Caco-2 (cell line): Measurements from ENCODE around the gene SOBP. TPM values are rescaled to one million over a fixed set of nuclear protein-coding genes. Genes with fewer than 3 reads are reported as not detected.

Experiments
- BruUV-seq: library from RNA; stranded (reverse); fragments of 400-500 nt; replicated peaks from 2 replicates; lab custom pipeline; 2021; lab: Mats Ljungman, UMichigan
- CTCF ChIA-PET: fragments of 300-600 bp; sonication (Branson Sonifier 250); formaldehyde crosslinking; loops from one replicate; lab custom pipeline; 2022; ENCODE audit warnings: antibody characterized with exemption; lab: Charles Lee
- POLR2A ChIA-PET: fragments of 300-600 bp; sonication (Branson Sonifier 250); formaldehyde crosslinking; loops from one replicate; lab custom pipeline; 2022; ENCODE audit warnings: antibody characterized with exemption; lab: Charles Lee
- DNase-seq, 2 experiments: peaks; one replicate each; pipeline versions ENCODE4 v3.0.0 to v3.0.0-alpha.2; 2020 to 2022
- H3K27me3 ChIP-seq: replicated peaks from 2 replicates; pipeline ENCODE4 v1.6.0; 2011; ENCODE audit warnings: low read length; ENCODE audit not compliant: control insufficient read depth, insufficient read depth
- H3K36me3 ChIP-seq: 2 replicates; pipeline ENCODE4 v1.5.1; 2011; ENCODE audit warnings: low read length; ENCODE audit not compliant: control insufficient read depth, insufficient read depth
- H3K4me1 ChIP-seq: fragments of 250-450 bp; sonication (Bioruptor Pico); 2 replicates; pipeline ENCODE4 v1.5.1; 2020; ENCODE audit warnings: mild to moderate bottlenecking
- H3K4me3 ChIP-seq: 2 replicates; pipeline ENCODE4 v1.5.1; 2011; ENCODE audit warnings: low read depth, mild to moderate bottlenecking, control low read depth, low read length
- H3K9me3 ChIP-seq: fragments of 250-450 bp; sonication (Bioruptor Pico); 2 replicates; pipeline ENCODE4 v1.5.1; 2020; ENCODE audit warnings: mild to moderate bottlenecking, moderate library complexity
- H3K27ac Mint-ChIP-seq: one replicate; pipeline ENCODE4 v1.8.0; 2022; ENCODE audit warnings: mixed read lengths; ENCODE audit not compliant: unreplicated experiment
- H3K27me3 Mint-ChIP-seq: one replicate; pipeline ENCODE4 v1.8.0; 2022; ENCODE audit warnings: mixed read lengths; ENCODE audit not compliant: insufficient read depth, unreplicated experiment
- H3K36me3 Mint-ChIP-seq: one replicate; pipeline ENCODE4 v1.8.0; 2022; ENCODE audit warnings: mild to moderate bottlenecking, mixed read lengths; ENCODE audit not compliant: insufficient read depth, unreplicated experiment
- H3K4me1 Mint-ChIP-seq: one replicate; pipeline ENCODE4 v1.8.0; 2022; ENCODE audit warnings: low read depth, mixed read lengths; ENCODE audit not compliant: unreplicated experiment
- H3K4me3 Mint-ChIP-seq: one replicate; pipeline ENCODE4 v1.8.0; 2022; ENCODE audit warnings: mild to moderate bottlenecking, moderate library complexity, mixed read lengths; ENCODE audit not compliant: unreplicated experiment
- H3K9me3 Mint-ChIP-seq: one replicate; pipeline ENCODE4 v1.8.0; 2022; ENCODE audit warnings: mixed read lengths; ENCODE audit not compliant: unreplicated experiment
- CTCF ChIP-seq, 2 experiments: fragments of 200-600 bp in 1 of 2; IDR thresholded peaks; 1 replicate in 1 of 2; 2 replicates in 1 of 2; pipeline versions ENCODE4 v1.5.1 to v1.8.0; 2011 to 2022; ENCODE audit warnings: antibody characterized with exemption in 1 of 2, control low read depth in 1 of 2, inconsistent platforms in 1 of 2, low read depth in 1 of 2, low read length in 1 of 2, mild to moderate bottlenecking in 1 of 2, moderate library complexity in 1 of 2; ENCODE audit not compliant: insufficient read depth in 1 of 2, severe bottlenecking in 1 of 2, unreplicated experiment in 1 of 2
- intact Hi-C: fragments of 100-400 bp; cut with micrococcal nuclease; formaldehyde crosslinking; loops from one replicate; pipeline ENCODE4 v1.10.0; 2022; ENCODE audit not compliant: unreplicated experiment
- total RNA-seq: library from RNA; stranded (reverse); gene quantifications from 2 replicates; pipeline ENCODE4 v1.2.3, GENCODE V29; 2022

Gene SOBP
- total RNA-seq, 1 experiment from 2014 or later, result not detected

DNA sequence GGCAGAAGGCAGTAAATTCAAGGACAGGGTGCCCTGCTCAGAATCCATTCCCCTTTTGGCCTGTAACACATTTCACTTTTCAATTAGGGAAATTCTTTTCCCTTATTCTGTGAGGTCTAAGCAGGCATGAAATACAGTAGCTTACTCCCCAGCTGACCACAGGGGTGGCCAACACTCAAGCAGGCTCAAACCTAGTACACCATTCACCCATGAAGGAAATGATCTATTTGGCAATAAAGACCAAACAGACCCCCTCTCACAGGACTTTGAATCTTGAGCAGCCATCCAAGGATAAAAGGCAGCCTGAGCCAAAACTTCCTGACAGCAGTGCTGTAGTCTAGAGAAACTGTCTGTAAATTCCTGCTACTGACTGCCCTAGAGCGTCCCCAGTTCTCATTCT, 48.2 kb upstream of the SOBP start:
- TF ChIP-seq CTCF (IDR thresholded peaks at IDR 0.05; ENCODE audit: insufficient read depth in 1 of 2, low read depth in 1 of 2, low read length in 1 of 2, severe bottlenecking in 1 of 2, unreplicated experiment in 1 of 2), result no peak
- POLR2A ChIA-PET, result no interaction called here
- no TSS peak for BruUV-seq

DNA sequence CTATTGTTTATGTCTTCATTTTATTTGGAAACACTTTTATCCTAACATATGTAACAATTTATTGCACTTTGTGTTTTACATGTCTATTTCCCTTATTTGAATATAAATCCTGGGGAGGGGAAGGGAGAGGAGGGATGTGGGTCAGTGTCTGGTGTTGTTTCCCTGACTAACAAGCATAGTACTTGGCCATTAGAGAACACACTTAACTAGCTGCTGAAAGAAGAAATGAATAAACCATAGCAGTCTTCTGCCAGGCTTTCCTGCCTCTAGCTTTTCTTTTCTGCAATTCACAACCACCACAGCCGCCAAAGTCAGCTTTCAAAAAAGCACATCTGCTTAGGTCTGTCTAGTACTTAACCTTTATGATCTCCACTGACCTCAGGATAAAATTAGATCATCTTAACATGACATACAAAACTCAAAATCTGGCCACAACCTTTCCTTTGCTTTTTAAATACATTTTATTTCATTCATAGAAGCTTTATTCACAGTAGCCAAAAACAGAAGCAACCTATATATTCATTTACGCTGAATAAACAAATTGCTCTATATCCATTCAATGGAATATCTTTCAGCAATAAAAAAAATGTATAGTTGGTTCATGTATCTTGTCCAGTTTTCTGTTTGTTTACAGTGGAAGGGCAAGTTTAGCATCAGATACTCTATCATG, 46.8 kb upstream of the SOBP start:
- Mint-ChIP-seq H3K36me3 (peaks cover under 1% of the 10 kb centered on the region), H3K4me3 (no peak overlapping the region), H3K27ac (no peak overlapping the region), H3K9me3 (peaks cover 14% of the 10 kb centered on the region), H3K27me3 (no peaks in the 10 kb centered on the region), H3K4me1 (no peaks in the 10 kb centered on the region)
- Histone ChIP-seq H3K4me1 (no peaks in the 10 kb centered on the region), H3K4me3 (no peak overlapping the region), H3K36me3 (no peaks in the 10 kb centered on the region), H3K27me3 (no peaks in the 10 kb centered on the region), H3K9me3 (peaks cover 15% of the 10 kb centered on the region)
- no peak for DNase-seq
- intact Hi-C loops, result no loop called here
- ChIA-PET CTCF (interaction anchor here (1.2 kb wide), 1 partner anchor 125 kb away, joined by 3 read pairs; no protein-coding TSS in a partner anchor), POLR2A (no interaction called here)
- BruUV-seq, result no TSS peak
- TF ChIP-seq CTCF (IDR thresholded peaks at IDR 0.05; ENCODE audit: insufficient read depth in 1 of 2, low read depth in 1 of 2, low read length in 1 of 2, severe bottlenecking in 1 of 2, unreplicated experiment in 1 of 2), result no peak

More for the DNA sequence above, 48.2 kb upstream of the SOBP start:
- Mint-ChIP-seq H3K27ac (no peak overlapping the region), H3K4me3 (no peak overlapping the region), H3K4me1 (no peaks in the 10 kb centered on the region), H3K36me3 (no peaks in the 10 kb centered on the region), H3K27me3 (no peaks in the 10 kb centered on the region), H3K9me3 (peaks cover 4% of the 10 kb centered on the region)
- H3K4me3 ChIP-seq, result no peak overlapping the region
- no peak for DNase-seq
- H3K27me3 ChIP-seq, result no peaks in the 10 kb centered on the region
- intact Hi-C loops, result no loop called here
- CTCF ChIA-PET, result no interaction called here
- peaks cover 1% of the 10 kb centered on the region; the same call in 1 of the 2 replicates for H3K9me3 ChIP-seq
- H3K36me3 ChIP-seq, result no peaks in the 10 kb centered on the region
- H3K4me1 ChIP-seq, result no peaks in the 10 kb centered on the region

DNA sequence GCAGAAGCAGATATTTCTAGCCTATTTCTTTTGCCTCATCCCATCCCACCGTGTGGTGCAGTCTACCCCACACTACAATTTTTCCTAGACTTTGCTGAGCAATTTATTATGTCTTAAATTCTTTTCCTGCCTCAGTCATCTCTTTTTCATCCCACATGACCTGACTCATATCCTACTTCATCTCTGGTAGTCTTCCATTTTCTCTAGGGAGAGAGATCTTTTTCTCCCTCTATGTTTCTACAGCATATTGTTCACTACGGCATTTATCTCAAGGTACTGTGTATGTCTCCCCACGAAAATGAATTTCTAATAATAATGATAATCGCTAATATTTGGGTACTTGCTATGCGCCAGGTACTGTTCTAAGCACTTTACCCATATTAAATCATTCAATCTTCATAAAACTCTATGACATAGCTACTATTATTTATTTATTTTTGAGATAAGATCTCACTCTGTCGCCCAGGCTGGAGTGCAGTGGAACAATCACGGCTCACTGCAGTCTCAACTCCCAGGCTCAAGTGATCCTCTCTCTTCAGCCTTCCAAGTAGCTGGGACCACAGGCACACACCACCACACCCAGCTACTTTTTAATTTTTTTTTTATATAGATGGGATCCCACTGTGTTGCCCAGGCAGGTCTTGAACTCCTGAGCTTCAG, 46.2 kb upstream of the SOBP start:
- H3K9me3 ChIP-seq, result peaks cover 18% of the 10 kb centered on the region
- H3K36me3 Mint-ChIP-seq, result peaks cover 7% of the 10 kb centered on the region
- CTCF ChIA-PET, result interaction anchor here (1.2 kb wide), 1 partner anchor 126 kb away, joined by 3 read pairs; no protein-coding TSS in a partner anchor
- no peaks in the 10 kb centered on the region for H3K27me3 ChIP-seq
- no peak for TF ChIP-seq CTCF (IDR thresholded peaks at IDR 0.05; ENCODE audit: insufficient read depth in 1 of 2, low read depth in 1 of 2, low read length in 1 of 2, severe bottlenecking in 1 of 2, unreplicated experiment in 1 of 2)
- POLR2A ChIA-PET, result no interaction called here
- intact Hi-C loops, result no loop called here
- H3K4me1 ChIP-seq, result no peaks in the 10 kb centered on the region
- H3K27ac Mint-ChIP-seq, result no peak overlapping the region
- no peak overlapping the region for H3K4me3 Mint-ChIP-seq
- H3K4me3 ChIP-seq, result no peak overlapping the region
- no TSS peak for BruUV-seq
- no peaks in the 10 kb centered on the region for H3K36me3 ChIP-seq
- no peak for DNase-seq
- H3K27me3 Mint-ChIP-seq, result no peaks in the 10 kb centered on the region
- H3K4me1 Mint-ChIP-seq, result no peaks in the 10 kb centered on the region
- peaks cover 21% of the 10 kb centered on the region for H3K9me3 Mint-ChIP-seq
